Measurements from ENCODE around the gene C17orf58.
"Not testable (repeated sequence)": the region's sequence is repeated elsewhere in the genome, so short reads cannot be mapped to it uniquely, and the experiment has no call there.

DNA sequence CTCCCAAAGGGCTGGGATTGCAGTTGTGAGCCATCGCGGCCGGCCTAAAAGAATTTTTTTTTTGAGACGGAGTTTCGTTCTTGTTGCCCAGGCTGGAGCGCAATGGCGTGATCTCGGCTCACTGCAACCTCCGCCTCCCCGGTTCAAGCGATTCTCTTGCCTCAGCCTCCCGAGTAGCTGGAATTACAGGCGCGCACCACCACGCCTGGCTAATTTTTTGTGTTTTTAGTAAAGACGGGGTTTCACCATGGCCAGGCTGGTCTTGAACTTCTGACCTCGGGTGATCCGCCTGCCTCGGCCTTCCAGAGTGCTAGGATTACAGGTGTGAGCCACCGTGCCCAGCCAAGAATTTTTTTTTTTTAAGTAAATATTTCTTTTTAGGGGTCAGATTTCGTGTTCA is 22.2 kb upstream of the C17orf58 start:
- TF ChIP-seq, protein P1, sequence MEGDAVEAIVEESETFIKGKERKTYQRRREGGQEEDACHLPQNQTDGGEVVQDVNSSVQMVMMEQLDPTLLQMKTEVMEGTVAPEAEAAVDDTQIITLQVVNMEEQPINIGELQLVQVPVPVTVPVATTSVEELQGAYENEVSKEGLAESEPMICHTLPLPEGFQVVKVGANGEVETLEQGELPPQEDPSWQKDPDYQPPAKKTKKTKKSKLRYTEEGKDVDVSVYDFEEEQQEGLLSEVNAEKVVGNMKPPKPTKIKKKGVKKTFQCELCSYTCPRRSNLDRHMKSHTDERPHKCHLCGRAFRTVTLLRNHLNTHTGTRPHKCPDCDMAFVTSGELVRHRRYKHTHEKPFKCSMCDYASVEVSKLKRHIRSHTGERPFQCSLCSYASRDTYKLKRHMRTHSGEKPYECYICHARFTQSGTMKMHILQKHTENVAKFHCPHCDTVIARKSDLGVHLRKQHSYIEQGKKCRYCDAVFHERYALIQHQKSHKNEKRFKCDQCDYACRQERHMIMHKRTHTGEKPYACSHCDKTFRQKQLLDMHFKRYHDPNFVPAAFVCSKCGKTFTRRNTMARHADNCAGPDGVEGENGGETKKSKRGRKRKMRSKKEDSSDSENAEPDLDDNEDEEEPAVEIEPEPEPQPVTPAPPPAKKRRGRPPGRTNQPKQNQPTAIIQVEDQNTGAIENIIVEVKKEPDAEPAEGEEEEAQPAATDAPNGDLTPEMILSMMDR (IDR thresholded peaks at IDR 0.05; ENCODE audit: poor library complexity): not testable (repeated sequence)
- not testable (repeated sequence) for TF ChIP-seq EZH2 (IDR thresholded peaks at IDR 0.05; ENCODE audit: borderline replicate concordance)

Data from hepatocyte (in vitro differentiated cells).